HG03520 (cell line): ENCODE data around the gene WWC2.
"Not testable (repeated sequence)": the region's sequence is repeated elsewhere in the genome, so short reads cannot be mapped to it uniquely, and the experiment has no call there.

ENCODE experiments used
- ATAC-seq: cut with Tn5 transposase; IDR thresholded peaks from one replicate; pipeline ENCODE4 v1.9.1; 2021; ENCODE audit warnings: mild to moderate bottlenecking, moderate library complexity; ENCODE audit not compliant: unreplicated experiment

The WWC2 gene

GRCh38 chr4:183322326-183322725, 223.3 kb downstream of the WWC2 start, which contains the start of gene CLDN24:
Gene CLDN24 (minus strand): TSS chr4:183322426. CDS start chr4:183322426, 0 bp downstream.
- ATAC-seq: no peak

DNA sequence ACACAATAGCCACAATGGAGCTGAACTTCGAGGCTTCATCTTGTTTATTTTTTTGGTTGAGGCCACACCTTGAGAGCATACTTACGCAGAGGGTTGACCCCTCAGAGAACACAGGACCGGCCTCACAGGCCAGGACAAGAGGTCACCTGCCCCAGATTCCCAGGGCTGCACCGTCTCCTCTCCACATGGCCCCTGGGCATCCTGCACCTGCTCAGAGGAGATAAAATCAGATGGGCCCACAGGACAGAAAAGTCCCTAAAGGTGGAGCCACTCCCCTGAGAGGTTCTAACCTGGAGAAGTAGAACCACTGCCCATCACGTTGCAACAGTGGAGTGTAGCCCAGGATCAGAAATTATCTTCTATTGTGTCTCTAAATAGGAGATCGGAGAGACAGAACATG, 224.2 kb downstream of the WWC2 start:
- no peak for ATAC-seq

GRCh38 chr4:183324056-183324455, 225.0 kb downstream of the WWC2 start:
- not testable (repeated sequence) for ATAC-seq

- ATAC-seq: no peak
Measured at GRCh38 chr4:183324619-183325018, 225.6 kb downstream of the WWC2 start.

GRCh38 chr4:183326387-183326786, 227.3 kb downstream of the WWC2 start:
- ATAC-seq: not testable (repeated sequence)

DNA sequence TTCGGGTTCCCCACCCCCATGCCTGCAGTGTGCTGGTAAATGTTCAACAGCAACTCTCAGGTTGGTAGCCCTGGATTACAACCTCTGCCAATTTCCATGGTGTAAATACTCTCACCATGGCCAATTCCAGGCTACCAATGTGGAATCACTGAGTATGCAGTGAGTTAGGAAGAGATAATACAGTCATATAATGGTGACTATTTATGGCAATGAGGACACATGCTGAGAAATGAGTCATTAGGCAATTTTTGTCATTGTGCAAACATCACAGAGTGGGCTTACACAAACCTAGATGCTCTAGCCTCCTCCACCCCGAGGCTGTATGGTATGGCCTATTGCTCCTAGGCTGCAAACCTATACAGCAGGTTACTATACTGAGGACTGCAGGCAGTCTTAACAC, 227.8 kb downstream of the WWC2 start:
- no peak for ATAC-seq

GRCh38 chr4:183327827-183328226, 228.8 kb downstream of the WWC2 start:
- ATAC-seq: no peak

- no peak for ATAC-seq
Measured at GRCh38 chr4:183328832-183329231, 229.8 kb downstream of the WWC2 start.

- ATAC-seq: no peak
Measured at GRCh38 chr4:183329244-183329643, 230.2 kb downstream of the WWC2 start.

- ATAC-seq: no peak
Measured at GRCh38 chr4:183329954-183330742, 231.1 kb downstream of the WWC2 start.

DNA sequence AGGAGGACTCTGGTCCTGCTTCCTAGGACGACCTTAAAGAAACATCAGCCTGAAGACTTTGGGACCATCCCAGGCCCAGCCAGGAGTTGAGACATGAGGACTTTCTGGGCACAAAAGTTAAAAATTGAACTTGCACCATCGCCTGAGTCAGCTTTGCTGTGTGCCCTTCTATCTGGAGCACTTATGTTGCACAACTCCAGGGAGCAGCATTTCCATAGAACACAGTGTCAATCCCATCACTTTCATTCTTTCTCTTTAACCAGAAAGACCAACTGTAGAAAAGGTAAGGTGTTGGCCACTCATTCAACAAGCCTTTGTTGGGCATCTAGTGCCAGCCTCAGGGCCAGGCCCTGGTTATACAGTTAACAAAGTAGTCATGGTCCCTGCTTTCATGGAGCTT, 231.8 kb downstream of the WWC2 start:
- ATAC-seq: no peak

DNA sequence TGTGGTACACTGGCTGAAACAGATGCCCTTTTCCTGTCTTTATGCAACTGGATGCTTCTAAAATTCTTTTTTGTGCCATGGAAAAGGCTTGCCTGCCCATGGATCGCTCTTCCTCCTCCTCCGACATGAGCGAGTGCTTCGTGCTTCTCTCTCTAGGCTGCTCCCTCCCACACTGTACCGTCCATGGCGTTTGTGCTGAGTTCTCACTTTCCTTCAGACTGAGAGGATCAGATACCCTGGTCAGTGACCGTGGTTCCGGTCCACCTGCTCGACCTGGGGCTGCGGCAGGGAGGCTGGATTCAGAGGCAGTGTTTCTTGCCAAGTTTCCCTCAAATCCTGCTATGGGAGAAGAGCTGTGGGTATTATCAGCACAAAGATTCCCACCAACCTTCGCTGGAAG, 233.4 kb downstream of the WWC2 start:
- no peak for ATAC-seq

DNA sequence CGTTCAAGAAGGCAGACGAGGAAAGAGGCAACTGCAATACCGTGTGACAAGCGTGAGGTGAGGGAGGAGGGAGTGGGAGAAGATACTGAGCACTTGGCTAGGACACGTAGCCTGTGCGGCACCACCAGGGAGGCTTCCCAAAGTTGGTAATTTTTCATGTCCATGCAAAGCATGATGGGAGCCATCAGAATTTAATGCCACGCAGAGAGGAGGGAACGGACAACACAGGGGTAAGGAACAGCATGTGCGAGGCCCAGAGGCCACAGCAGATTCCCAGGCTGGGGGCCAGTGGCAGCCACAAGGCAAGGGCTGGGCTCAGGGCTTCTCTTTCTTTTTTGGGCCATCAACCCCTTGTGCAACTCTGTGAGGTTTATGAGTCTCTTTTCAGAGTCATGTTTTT, 234.1 kb downstream of the WWC2 start:
- no peak for ATAC-seq

- ATAC-seq: no peak
Measured at GRCh38 chr4:183333983-183334382, 234.9 kb downstream of the WWC2 start.

GRCh38 chr4:183335369-183335940, 236.4 kb downstream of the WWC2 start:
- ATAC-seq: no peak

DNA sequence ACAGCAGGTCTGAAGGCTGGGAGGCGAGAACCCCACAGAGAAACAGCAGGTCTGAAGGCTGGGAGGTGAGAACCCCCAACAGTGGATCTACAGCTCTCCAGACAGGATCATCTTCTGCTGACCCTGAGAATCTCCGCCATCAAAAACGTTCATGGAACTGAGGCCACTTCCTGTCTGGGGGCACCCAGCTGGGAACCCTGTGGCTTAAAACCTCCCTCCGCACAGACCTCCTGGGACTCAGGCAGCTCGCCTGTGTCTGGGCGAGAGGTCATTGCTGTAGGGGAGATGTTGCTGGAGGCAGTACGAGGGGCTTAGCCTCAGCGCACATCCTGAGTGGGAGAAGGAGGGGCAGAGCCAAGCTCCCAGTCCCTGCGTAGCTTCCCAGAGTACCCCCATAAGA, 238.3 kb downstream of the WWC2 start:
- no peak for ATAC-seq

GRCh38 chr4:183337833-183338232, 238.8 kb downstream of the WWC2 start:
- no peak for ATAC-seq

GRCh38 chr4:183342541-183343533, 243.8 kb downstream of the WWC2 start:
- no peak for ATAC-seq

DNA sequence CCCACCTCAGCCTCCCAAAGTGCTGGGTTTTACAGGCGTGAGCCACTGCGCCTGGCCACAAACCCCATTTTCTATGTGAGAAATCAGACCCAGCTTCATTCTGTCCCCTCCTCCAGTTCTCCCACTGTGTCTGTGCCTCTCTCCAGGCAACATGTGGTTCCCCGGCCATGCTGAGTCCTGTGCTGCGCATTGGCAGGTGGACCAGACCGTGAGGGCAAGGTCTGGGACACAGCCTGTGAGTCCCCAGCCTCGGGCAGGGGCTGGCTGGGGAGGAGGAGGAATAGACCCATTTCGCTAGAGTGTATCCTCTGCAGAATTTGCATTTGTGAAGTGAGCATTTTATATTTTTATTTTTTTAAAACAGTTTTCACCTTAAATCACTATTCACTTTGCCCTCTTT, 244.7 kb downstream of the WWC2 start:
- ATAC-seq: no peak

GRCh38 chr4:183344523-183345255, 245.6 kb downstream of the WWC2 start:
- no peak for ATAC-seq

- ATAC-seq: no peak
Measured at GRCh38 chr4:183345261-183345660, 246.2 kb downstream of the WWC2 start.
